ENCODE data around the gene SMAD1. TPM values are rescaled to one million over a fixed set of nuclear protein-coding genes. Genes with fewer than 3 reads are reported as not detected.

The SMAD1 gene
- 7.6 to 9.5 TPM (median 8.6 TPM) in 5 replicates for total RNA-seq (2022; extraction: Qiagen RNA extraction)

GRCh38 chr4:145481164-145481941, at the start of gene SMAD1:
Gene SMAD1, plus strand, starts transcription at chr4:145481853. Its CDS starts 32,761 bp downstream, at chr4:145514614.

Other genes starting within 250 kb of the SMAD1 start
- 1.1 to 1.6 TPM (median 1.4 TPM) in 5 replicates for gene MMAA, start 137.5 kb downstream of the SMAD1 start, total RNA-seq (2022; extraction: Qiagen RNA extraction)
- not detected in 5 replicates for gene C4orf51, start 198.3 kb downstream of the SMAD1 start, total RNA-seq (2022; extraction: Qiagen RNA extraction)